ENCODE measurements around the gene MICAL2.

MICAL2 gene

DNA sequence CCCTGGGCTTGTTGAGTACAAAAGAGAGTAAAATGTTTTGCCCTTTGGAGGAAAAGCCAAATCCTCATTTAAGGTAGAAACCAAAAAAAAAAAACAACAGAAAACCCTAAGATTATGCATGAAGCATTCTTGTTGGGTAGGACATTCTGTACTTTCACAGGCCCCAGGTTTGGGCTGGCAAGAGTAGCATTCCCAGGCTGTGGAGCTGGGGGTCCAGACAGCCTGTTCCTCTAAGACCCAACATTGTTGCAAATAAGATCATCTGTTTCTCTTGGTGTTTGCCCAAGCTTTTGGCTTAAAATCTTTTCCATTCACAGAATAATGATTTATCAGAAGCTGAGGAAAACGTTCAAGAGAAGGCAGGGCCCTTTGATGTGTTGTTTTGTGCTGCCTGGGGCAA lies 123.8 kb downstream of the MICAL2 start:
- no peak for DNase-seq

DNA sequence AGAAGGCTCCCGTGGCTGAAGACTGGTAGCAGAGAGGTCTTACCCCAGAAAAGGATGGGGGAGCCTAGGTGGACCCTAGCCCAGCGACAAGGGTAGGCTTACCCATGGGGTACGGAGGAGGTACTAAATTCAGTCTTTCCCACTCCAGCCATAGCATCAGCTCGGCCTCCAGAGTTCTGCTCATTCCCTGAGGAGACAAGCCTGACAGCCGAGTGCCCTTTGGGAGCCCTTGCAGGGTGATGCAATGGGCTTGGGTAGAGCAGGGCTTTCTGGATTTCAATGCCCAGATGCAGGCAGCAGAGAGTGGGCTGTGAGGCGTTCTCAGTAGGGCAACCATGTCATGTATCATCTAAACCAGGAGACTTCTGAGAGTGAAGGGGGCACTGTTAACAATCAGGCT lies 124.7 kb downstream of the MICAL2 start:
- no peak for DNase-seq

DNA sequence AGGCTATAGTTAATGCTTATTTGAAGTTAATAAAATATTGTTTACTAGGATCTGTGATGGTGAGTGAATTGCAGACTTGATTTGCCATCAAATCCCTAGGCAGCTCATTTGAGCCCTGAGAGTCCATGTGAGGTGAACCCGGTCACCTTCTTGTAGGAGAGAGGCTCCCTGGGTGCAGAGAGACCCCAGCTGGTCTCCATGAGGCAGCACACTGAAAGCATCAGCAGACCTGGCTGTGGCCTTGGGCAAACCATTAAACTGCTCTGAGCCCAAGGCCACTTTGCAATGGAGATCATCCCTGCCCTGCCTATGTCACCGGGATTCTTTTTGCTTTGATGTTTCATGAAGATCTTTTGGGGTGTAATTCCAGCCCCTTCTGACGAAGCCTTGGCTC lies 125.2 kb downstream of the MICAL2 start:
- DNase-seq = no peak

DNA sequence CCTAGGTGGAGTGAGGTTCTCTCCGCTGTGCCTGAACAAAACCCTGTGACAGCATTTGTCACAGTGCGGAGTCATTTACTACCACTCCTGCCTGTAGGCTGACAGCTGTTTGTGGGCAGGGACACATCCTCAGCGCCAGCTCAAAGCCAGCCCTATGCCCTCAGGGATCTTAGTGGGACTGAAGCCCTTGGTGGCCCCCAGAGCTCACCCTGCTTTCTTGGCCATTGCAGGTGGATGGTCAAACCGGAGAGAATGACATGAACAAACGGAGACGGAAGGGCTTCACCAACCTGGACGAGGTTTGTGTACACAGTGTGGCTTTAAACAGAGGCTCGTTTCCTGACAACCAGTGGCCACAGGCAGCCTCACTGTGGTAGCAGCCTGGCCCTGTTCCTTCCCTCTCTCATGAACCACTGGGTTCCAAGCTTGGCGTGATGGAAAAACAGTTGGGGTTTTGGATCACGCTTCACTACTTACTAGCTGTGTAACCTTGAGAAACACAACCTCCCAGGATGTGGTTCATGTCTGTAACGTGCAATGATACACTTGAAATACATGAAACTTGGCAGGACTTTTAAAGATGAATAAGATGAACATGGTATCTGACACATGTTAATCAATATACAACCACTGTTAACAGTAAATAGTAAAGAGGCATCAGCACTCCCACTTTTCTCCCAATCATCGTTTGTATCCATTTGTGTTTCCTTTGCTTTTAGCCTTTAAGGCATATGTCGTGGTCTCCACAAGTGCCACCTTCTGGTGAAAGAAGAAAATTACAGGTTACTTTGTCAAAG lies 125.8 kb downstream of the MICAL2 start:
- DNase-seq = peak; percentile 59 to 83 (median 72)

DNA sequence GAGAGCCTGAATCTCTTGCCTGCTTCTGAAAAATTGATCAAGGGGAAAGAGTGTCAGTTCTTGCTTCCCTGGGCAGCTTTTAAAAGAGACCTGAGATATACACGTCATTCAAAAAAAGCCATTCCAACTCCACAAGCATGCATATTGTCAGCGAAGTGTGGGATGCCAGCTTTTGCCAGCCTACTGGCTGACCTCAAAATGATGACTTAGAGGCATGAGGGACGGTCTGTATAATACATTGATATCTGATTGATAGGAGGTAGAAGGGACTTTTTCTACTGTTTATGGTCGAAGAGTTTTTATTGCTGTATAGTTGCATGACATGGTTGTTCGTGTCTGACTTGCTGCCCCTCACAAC lies 126.3 kb downstream of the MICAL2 start:
- DNase-seq = no peak

DNA sequence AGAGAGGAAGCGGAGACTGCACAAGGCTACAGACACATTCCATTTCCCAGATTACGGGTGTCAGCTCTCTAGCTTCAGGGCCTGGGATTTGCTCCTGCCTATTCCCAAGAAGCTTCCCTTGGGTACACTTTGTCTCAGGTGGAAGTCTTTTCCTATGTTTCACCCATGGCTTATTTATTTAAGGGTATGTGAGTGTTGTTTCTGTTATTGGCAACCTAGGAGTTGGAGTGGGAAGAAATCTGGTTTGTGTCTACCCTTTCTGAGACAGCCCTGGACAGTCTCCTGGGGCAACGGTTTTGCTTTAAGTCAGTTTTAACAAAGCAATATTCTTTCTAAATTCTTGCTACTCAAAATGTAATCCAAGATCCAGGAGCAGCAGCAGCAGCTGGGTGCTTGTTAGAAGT lies 127.0 kb downstream of the MICAL2 start:
- no peak for DNase-seq

DNA sequence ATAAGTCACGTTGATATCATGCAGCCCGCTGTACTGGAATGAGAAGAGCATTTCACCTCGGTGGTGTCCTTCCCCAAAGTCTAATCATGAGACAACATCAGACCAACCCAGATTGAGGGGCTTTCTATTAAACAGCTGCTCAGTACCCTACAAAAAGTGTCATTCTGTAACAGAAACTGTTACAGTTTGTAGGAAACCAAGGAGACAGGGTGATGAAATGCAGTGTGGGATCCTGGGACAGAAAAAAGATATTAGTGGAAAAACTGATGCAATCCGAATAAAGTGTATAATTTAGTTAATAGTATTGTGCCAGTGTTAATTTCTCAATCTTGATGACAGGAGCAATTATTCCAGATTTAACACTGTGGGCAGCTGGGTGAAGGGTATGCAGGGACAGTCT lies 128.0 kb downstream of the MICAL2 start:
- no peak for DNase-seq

DNA sequence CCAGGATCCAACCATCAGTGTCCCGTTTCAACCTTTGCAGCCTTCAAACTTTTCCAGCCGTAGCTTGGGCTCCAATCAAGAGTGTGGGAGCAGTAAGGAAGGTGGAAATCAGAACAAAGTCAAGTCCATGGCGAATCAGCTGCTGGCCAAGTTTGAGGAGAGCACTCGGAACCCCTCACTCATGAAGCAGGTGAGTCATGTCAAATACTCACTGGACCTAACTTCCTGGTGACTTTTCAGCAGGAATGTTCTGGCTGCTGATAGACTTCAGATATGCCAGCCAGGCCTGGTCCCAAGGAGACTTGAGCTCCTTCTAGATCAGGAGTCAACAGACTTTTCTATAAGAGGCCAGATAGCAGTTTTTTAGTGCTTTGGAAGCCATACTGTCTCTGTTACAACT lies 129.0 kb downstream of the MICAL2 start:
- no peak for DNase-seq

DNA sequence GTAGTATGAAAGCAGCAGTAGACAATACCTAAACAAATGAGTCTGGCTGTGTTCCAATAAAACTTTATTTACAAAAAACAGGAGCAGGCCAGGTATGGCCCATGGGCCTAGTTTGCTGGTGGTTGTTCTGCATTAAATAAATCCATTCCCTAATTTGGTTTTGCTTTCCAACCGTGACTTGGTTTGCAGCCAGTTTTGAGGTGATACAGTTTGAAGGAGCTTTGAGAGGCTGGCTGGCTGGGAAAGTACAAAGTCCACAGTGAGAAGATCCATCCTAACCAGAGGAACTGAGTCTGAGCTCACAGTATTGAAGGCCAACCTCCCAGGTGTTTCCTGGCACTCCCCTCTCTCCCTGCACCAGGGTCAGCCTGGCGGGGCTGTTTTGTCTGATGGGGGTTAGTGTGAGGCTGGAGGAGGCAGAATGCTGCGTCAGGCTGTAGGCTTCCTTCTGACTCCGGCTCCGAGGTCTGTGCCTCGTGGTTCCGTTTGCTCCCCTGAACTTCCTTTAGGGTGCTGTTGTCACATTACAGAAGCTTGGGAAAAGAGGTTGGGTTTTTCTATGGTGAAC lies 129.5 kb downstream of the MICAL2 start:
- peak in 2 of 3 donors; percentile 27 to 63 for DNase-seq

DNA sequence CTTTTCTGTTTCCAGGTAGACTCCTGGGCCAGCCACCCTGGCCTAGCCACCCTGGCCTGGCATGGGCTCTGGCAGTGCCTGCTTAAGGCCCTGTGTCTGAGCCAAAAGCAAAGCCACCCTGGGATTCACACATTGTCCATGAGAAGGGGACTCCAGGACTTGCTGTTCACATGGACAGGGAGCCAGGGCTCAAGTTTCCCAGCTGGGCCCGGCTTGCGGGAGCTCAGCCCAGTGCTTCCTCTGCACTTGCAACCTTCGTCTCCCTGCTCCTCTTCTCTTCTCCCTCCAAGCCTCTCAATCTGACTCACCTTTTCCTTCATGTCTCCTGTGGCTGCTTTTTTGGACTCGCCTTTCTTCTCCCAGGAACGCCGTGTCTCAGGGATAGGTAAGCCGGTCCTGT lies 130.3 kb downstream of the MICAL2 start:
- DNase-seq = no peak

DNA sequence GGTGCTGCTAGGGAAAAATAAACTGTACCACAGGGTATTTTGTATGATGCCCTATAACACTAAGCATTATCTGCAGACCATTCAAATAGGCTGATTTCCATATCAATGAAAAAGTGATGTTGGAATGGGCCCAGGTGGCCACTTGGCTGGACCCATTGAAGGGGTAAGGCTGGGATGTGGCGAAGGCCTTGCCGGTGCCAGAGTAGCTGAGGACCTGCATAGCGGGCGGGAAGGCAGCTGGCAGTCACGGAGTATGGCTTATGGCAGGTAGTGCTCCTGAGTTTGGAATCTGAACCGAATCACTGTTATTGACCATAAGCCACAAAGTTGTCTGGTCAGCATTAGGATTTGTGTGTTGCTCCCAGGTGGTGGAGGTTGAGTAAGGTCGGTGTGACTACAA lies 131.0 kb downstream of the MICAL2 start:
- DNase-seq = no peak

DNA sequence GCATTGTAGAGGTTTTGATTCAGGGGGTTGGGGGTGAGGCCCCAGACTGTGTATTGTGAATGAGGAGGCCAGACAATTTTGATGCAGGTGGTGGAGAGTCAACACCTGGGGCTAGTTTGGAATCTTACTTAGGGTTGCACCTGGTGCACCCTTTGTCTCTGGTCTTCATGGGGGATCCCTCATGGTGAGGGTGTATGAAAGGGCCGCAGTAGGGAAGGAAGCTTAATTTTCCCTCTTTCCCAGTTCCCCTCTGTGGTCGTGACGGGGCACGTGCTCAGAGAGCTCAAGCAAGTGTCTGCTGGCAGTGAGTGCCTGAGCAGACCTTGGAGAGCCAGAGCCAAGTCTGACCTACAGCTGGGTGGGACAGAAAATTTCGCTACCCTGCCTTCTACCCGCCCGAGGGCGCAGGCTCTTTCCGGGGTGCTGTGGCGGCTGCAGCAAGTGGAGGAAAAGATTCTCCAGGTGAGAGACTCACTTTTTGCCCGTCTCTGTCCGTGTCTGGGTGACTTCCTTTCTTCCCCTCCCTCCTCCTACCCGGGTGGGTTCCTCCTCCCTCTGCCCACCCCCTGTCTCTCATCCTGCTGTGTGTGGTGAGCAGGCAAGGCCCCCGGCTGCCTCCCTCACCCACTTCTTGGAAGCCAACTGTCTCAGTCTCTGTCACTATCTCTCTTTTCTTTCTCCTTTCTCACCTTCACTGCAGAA lies 131.7 kb downstream of the MICAL2 start:
- DNase-seq = peak in 1 of 3 donors; percentile 22

DNA sequence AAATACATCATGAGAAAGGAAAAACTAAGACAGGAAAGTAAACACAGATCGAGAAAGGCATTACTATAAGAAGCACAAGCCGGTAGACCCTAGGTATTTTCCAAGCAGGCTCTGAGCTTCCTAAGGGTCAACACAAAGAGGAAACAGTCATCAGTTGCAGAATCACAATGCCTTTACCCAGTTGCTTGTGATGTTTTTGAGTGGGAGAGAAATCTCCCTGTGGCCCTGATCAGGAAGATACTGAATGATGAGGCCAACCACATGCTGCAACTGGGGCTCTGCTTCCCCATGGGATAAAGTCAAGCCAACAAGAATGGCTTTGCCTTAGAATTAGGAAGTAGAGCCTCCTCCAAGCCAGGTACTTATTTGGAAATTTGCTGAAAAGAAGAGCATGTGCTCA lies 132.6 kb downstream of the MICAL2 start:
- DNase-seq = peak; percentile 73 to 75 (median 74)

DNA sequence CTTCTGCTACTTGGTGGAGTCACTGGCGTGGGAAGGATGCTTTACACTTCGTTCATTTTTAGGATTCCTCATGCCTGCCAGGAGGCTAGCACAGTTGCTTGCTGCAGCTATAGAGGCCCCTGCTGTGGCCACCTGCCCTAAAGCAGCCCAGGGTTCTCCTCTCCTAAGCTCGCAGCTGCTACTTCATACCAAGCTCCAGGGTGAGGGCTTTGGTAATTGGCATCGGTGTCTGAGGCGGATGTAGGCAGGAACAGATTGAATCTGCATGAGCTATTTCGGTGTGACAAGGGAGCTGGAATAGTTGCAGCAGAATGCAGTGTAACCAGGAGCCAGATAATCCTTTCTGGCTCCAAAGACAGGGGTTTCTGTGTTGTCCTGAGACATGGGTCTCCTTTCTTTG lies 133.1 kb downstream of the MICAL2 start:
- DNase-seq = no peak

DNA sequence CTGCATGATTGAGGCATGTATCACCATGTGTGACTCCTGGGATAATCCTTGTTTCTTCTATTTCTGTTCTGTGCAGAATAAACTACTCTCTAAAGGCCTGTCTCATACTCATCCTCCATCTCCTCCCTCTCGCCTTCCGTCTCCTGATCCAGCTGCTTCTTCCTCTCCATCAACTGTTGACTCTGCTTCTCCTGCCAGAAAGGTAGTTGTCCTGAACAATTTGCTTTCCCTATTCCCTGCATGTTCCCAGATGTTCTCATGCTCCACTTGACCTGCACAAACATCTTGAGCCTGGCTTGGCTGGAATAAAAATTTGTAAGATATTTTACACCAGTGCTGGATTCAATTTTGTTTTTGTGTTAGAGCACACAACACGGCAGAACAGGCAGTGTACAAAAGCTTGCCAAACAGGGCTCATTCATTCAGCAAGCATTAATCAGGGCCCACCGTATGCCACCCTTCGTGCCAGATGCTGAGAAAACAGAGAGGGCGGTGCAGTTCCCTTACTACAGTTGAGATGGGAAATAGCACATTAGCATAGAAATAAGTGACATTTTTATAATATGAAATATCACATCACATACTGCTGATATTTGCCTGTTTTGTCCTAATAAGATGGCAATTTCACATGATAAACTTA lies 133.6 kb downstream of the MICAL2 start:
- DNase-seq = no peak

DNA sequence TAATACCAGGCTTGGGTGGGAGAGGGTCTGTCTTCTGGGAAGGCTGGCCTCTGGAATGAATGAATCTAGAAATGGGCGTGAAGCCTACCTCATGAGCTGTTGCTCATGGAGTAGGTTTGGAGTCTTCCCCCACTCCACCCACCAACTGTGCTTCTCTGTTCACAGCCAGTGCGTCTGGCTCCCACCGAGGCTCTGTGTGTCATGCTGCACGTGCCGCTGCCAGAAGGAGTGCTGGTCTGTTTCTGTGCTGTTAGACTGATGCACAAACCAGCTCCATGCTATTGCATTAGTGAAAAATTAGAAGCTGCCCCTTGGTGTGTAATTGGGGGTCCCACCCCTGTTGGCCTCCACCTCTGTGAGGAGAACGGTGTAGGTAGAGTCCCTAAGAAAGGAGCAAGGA lies 134.7 kb downstream of the MICAL2 start:
- DNase-seq = no peak

DNA sequence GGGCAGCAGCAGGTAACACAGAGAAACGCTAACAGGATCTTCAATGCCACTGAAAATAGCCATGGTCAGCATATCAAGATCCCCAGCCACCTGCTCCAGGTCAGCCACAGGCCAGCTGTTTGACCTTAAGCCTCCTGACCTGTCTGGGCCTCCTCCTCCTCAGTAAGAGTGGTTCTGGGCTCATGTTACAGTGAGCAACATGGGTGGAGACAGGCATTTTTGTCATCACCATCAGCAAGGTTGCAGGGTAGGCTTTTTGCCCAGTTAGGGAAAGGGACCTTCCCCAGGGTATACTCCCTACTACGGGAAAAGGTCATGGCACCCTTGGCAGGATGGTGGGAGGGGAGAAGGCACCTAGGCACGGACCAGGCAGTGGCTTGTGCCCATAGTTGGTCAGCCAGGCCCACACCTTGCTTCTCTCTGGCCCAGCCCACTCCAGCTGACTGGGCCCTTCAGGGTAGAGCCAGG lies 135.2 kb downstream of the MICAL2 start:
- DNase-seq = no peak

DNA sequence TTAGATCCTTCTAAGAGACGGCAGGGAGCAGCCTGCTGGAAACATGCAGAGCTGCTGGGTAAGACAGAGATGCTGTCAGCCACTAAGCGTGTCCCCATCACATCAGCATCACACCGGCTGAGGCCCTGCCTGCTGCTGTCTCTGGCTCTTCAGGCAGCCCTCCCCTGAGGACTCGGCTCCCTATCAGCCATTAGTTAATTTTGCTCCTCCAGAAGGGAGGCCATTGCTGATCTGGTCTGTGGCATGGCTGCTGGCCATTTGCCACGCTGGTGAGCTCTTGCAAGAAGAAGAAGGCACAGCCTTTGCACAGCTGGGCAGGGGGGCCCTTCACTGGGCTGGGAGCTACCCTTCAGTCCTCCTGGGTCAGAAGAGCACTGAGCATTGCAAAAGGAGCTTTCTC lies 135.8 kb downstream of the MICAL2 start:
- DNase-seq = no peak

DNA sequence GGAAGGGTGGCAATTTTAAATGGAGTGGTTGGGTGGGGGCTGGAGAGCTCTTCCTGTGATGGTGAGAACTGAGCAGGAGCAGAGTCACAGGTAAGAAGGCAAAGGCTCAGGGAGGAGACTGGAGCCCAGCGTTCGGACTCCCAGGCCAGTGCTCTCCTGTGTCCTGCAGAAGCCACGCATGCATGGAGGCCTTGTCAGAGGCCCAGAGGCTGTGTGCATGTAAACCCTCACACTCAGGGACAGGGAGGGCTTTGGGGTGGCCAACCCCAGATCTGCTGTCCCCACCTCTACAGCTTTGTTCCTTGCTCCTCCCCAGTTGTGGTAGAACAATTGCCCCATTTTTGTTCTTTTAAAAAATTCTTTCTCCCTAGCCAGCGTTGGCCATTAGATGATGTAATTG lies 136.6 kb downstream of the MICAL2 start:
- no peak for DNase-seq

DNA sequence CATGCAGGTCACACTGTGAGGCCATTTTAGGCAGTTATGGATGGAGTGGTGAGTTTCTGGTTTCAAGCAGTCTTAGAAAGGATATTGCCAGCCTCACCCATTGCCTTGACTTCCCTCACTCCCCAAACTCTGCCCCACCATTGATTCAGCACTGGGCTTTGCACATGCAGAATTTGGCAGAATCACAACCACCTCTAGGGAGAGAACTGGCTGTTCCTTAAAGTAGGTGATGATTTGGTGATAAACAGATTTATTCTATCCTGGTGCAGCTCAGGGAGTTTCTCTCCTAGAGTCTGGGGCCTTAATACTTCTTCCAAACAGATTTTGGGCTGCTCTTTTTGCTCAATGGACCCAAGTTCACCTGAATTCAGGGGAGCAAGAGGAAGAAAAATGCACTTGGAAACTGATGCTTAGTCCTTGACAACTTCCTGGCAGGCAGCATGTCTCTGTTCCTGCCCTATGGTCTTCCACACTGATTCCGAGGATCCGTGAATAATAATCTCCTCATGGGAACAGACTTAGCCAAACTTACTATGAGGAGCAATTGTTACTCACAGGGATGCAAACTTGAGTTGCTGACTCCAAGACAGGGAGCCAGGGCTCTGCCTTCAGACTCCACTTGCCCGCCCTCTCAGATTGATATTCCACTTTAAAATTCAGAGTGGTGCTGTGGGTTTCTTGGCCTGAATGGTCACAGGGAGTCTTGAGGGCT lies 137.3 kb downstream of the MICAL2 start:
- DNase-seq = no peak

DNA sequence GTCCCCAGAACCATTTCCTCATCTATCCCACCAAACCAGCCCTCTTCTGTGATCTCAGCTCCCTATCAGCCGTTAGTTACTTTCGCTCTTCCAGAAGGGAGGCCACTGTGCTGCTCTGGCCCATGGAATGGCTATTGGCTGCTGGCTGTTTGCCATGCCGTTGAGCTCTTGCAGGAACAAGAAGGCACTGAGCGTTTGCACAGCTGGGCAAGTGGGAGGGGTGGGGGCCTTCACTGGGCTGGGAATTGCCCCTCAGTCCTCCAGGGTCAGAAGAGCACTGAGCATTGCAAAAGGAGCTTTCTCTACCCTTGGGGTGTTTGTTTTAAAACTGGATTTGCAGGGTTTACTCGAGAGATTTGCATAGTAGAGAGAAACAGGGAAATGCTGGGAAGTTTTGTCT lies 137.9 kb downstream of the MICAL2 start:
- no peak for DNase-seq

DNA sequence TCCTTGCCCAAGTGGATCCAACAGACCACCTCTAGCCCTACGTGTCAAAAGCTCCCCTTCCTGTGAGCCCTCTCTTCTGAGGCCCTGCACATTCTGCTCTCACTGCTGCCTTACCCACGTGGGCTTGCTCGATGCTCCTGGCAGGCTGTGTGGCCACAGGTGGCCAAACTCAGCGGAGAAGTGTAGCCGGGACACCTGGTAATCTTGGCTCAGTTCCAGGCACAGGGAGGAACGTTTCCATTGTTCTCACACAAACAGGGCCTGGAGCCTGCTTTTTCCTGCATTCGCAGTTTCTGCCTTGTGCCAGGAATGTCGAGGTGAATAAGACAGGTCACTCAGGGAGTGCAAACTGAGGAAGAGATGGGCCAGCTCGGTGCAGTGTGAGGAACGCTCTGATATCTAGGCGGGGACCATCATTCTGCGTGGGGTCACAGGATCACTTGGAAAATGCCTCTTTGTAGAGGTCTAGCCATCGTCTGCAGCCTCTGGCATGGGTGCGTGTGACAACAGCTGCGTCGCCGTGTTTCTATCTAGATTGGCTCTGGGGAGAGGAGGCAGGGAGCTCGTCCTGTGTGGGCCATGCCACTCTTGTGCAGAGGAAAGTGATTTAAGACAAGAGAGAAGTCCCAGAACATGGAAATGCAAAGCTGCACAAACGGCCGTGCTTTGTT lies 139.3 kb downstream of the MICAL2 start:
- no peak for DNase-seq

All from suppressor macrophage treated with lipopolysaccharide for 1 hour (primary cell).